ENCODE data around the gene JAZF1. TPM values are rescaled to one million over a fixed set of nuclear protein-coding genes. Genes with fewer than 3 reads are reported as not detected.

Gene JAZF1
- total RNA-seq, 1 donor from 2014 or later, result 6.4 TPM

- no peaks in the 10 kb centered on the region for H3K27me3 Mint-ChIP-seq
Measured at GRCh38 chr7:28211006-28211405, 30.4 kb upstream of the JAZF1 start.

GRCh38 chr7:28208506-28208905 is 27.9 kb upstream of the JAZF1 start:
- Mint-ChIP-seq H3K27me3 (no peaks in the 10 kb centered on the region), H3K27ac (no peak overlapping the region), H3K4me1 (ENCODE audit: low read depth) (no peaks in the 10 kb centered on the region), H3K9me3 (ENCODE audit: low read depth) (no peaks in the 10 kb centered on the region), H3K4me3 (ENCODE audit: low read depth) (no peak overlapping the region), H3K36me3 (ENCODE audit: insufficient read depth) (no peaks in the 10 kb centered on the region)
- DNase-seq (ENCODE audit: low spot score, unreplicated experiment), result no peak
- no peak for TF ChIP-seq CTCF (IDR thresholded peaks at IDR 0.05; ENCODE audit: unreplicated experiment)

More at GRCh38 chr7:28211006-28211405, 30.4 kb upstream of the JAZF1 start:
- TF ChIP-seq CTCF (IDR thresholded peaks at IDR 0.05; ENCODE audit: unreplicated experiment), result no peak
- DNase-seq (ENCODE audit: low spot score, unreplicated experiment), result no peak
- Mint-ChIP-seq H3K4me3 (ENCODE audit: low read depth) (no peak overlapping the region), H3K4me1 (ENCODE audit: low read depth) (no peaks in the 10 kb centered on the region), H3K9me3 (ENCODE audit: low read depth) (no peaks in the 10 kb centered on the region), H3K27ac (no peak overlapping the region), H3K36me3 (ENCODE audit: insufficient read depth) (no peaks in the 10 kb centered on the region)

- H3K9me3 Mint-ChIP-seq (ENCODE audit: low read depth), result no peaks in the 10 kb centered on the region
- H3K27me3 Mint-ChIP-seq, result no peaks in the 10 kb centered on the region
- H3K4me3 Mint-ChIP-seq (ENCODE audit: low read depth), result no peak overlapping the region
- no peak overlapping the region for H3K27ac Mint-ChIP-seq
- no peak for TF ChIP-seq CTCF (IDR thresholded peaks at IDR 0.05; ENCODE audit: unreplicated experiment)
- H3K4me1 Mint-ChIP-seq (ENCODE audit: low read depth), result no peaks in the 10 kb centered on the region
- H3K36me3 Mint-ChIP-seq (ENCODE audit: insufficient read depth), result no peaks in the 10 kb centered on the region
- no peak for DNase-seq (ENCODE audit: low spot score, unreplicated experiment)
Measured at GRCh38 chr7:28207486-28208158, 27.0 kb upstream of the JAZF1 start.

GRCh38 chr7:28205506-28205905 is 24.9 kb upstream of the JAZF1 start:
- TF ChIP-seq CTCF (IDR thresholded peaks at IDR 0.05; ENCODE audit: unreplicated experiment), result no peak
- no peaks in the 10 kb centered on the region for H3K36me3 Mint-ChIP-seq (ENCODE audit: insufficient read depth)
- DNase-seq (ENCODE audit: low spot score, unreplicated experiment), result no peak

GRCh38 chr7:28203508-28204240 is 23.1 kb upstream of the JAZF1 start:
- TF ChIP-seq CTCF (IDR thresholded peaks at IDR 0.05; ENCODE audit: unreplicated experiment), result no peak
- Mint-ChIP-seq H3K4me1 (ENCODE audit: low read depth) (no peaks in the 10 kb centered on the region), H3K36me3 (ENCODE audit: insufficient read depth) (no peaks in the 10 kb centered on the region), H3K27ac (no peak overlapping the region), H3K4me3 (ENCODE audit: low read depth) (no peak overlapping the region), H3K9me3 (ENCODE audit: low read depth) (no peaks in the 10 kb centered on the region), H3K27me3 (peaks cover 9% of the 10 kb centered on the region)
- no peak for DNase-seq (ENCODE audit: low spot score, unreplicated experiment)

More at GRCh38 chr7:28205506-28205905, 24.9 kb upstream of the JAZF1 start:
- Mint-ChIP-seq H3K27ac (no peak overlapping the region), H3K4me3 (ENCODE audit: low read depth) (no peak overlapping the region), H3K4me1 (ENCODE audit: low read depth) (no peaks in the 10 kb centered on the region), H3K27me3 (peaks cover 4% of the 10 kb centered on the region), H3K9me3 (ENCODE audit: low read depth) (no peaks in the 10 kb centered on the region)

Measured in progenitor cell of endocrine pancreas (in vitro differentiated cells).